IMR-90 (cell line): Measurements from ENCODE around the gene FDPS. TPM values are rescaled to one million over a fixed set of nuclear protein-coding genes. Genes with fewer than 3 reads are reported as not detected.

Experiments used
- ATAC-seq: fragments of 200-7000 bp; cut with Tn5 transposase; 2 replicates; pipeline ENCODE4 v1.9.1; 2020; ENCODE audit warnings: low read depth, mild to moderate bottlenecking, moderate library complexity
- BruUV-seq: library from RNA; stranded (reverse); fragments of 400-500 nt; replicated peaks from 2 replicates; lab custom pipeline; 2021; lab: Mats Ljungman, UMichigan
- CTCF ChIA-PET: fragments of 300-600 bp; formaldehyde crosslinking; extraction: SDS; loops from one replicate; lab custom pipeline; 2021; ENCODE audit warnings: antibody characterized with exemption; lab: Yijun Ruan, JAX
- POLR2A ChIA-PET: fragments of 300-600 bp; sonication (Branson Sonifier 250); formaldehyde crosslinking; loops from one replicate; lab custom pipeline; 2022; ENCODE audit warnings: antibody characterized with exemption; ENCODE audit not compliant: unreplicated experiment; lab: Charles Lee
- DNase-seq: peaks from one replicate; pipeline ENCODE4 v3.0.0; 2013
- H2AFZ ChIP-seq: replicated peaks from 2 replicates; pipeline ENCODE3; 2013; ENCODE audit warnings: low read length, mild to moderate bottlenecking; ENCODE audit not compliant: poor library complexity
- H2AK5ac ChIP-seq: 2 replicates; pipeline ENCODE4 v1.6.1; 2013; ENCODE audit warnings: low read depth, low read length, inconsistent platforms
- H2AK9ac ChIP-seq: replicated peaks from 2 replicates; pipeline ENCODE3; 2013; ENCODE audit warnings: mild to moderate bottlenecking, low read depth, low read length, moderate library complexity; ENCODE audit not compliant: poor library complexity
- H2BK120ac ChIP-seq: 2 replicates; pipeline ENCODE4 v1.6.1; 2013; ENCODE audit warnings: low read depth, low read length, inconsistent platforms
- H2BK15ac ChIP-seq: 3 replicates; pipeline ENCODE4 v1.6.1; 2013; ENCODE audit warnings: low read depth, low read length, inconsistent platforms
- H2BK20ac ChIP-seq: 2 replicates; pipeline ENCODE4 v1.6.1; 2013; ENCODE audit warnings: low read depth, mild to moderate bottlenecking, inconsistent platforms, low read length, moderate library complexity
- H2BK5ac ChIP-seq: 2 replicates; pipeline ENCODE4 v1.6.1; 2013; ENCODE audit warnings: mild to moderate bottlenecking, low read depth, low read length, inconsistent platforms; ENCODE audit not compliant: poor library complexity, severe bottlenecking
- H3K14ac ChIP-seq: replicated peaks from 2 replicates; pipeline ENCODE4 v1.6.1; 2013; ENCODE audit warnings: low read depth, low read length, inconsistent platforms
- H3K18ac ChIP-seq: 2 replicates; pipeline ENCODE4 v1.6.1; 2013; ENCODE audit warnings: low read depth, low read length, control low read depth
- H3K23ac ChIP-seq: 2 replicates; pipeline ENCODE4 v1.6.1; 2013; ENCODE audit warnings: low read depth, low read length, inconsistent platforms
- H3K27ac ChIP-seq: 2 replicates; pipeline ENCODE4 v1.5.1; 2013; ENCODE audit warnings: mild to moderate bottlenecking, control low read depth, low read length; ENCODE audit not compliant: insufficient read depth
- H3K27me3 ChIP-seq: 2 replicates; pipeline ENCODE4 v1.6.1; 2013; ENCODE audit warnings: low read length; ENCODE audit not compliant: control insufficient read depth, insufficient read depth
- H3K36me3 ChIP-seq: 2 replicates; pipeline ENCODE4 v1.6.1; 2013; ENCODE audit warnings: low read length, mixed read lengths; ENCODE audit not compliant: control insufficient read depth, insufficient read depth
- H3K4ac ChIP-seq: 2 replicates; pipeline ENCODE4 v1.6.1; 2013; ENCODE audit warnings: low read depth, low read length, inconsistent platforms
- H3K4me1 ChIP-seq: 2 replicates; pipeline ENCODE4 v1.6.1; 2013; ENCODE audit warnings: low read length, mixed read lengths; ENCODE audit not compliant: control insufficient read depth, insufficient read depth
- H3K4me2 ChIP-seq: 2 replicates; pipeline ENCODE4 v1.6.1; 2013; ENCODE audit warnings: low read depth, mild to moderate bottlenecking, control low read depth, low read length, moderate library complexity
- H3K4me3 ChIP-seq: 2 replicates; pipeline ENCODE4 v1.5.1; 2013; ENCODE audit warnings: low read depth, mild to moderate bottlenecking, control low read depth, low read length, moderate library complexity; ENCODE audit not compliant: insufficient read depth
- H3K56ac ChIP-seq: 2 replicates; pipeline ENCODE4 v1.6.1; 2013; ENCODE audit warnings: low read length, inconsistent platforms; ENCODE audit not compliant: insufficient read depth; ENCODE audit errors: extremely low read depth
- H3K79me1 ChIP-seq, 2 experiments: 2 replicates each; pipeline ENCODE4 v1.6.1; 2013; ENCODE audit warnings: low read length in 2 of 2, inconsistent platforms in 1 of 2, low read depth in 1 of 2
- H3K9ac ChIP-seq: 2 replicates; pipeline ENCODE4 v1.6.1; 2013; ENCODE audit warnings: low read depth, low read length, control low read depth
- H3K9me1 ChIP-seq: 2 replicates; pipeline ENCODE4 v1.6.1; 2013; ENCODE audit warnings: low read length, inconsistent platforms; ENCODE audit not compliant: insufficient read depth
- H3K9me3 ChIP-seq: 2 replicates; pipeline ENCODE4 v1.6.1; 2013; ENCODE audit warnings: low read length; ENCODE audit not compliant: control insufficient read depth, insufficient read depth
- H4K20me1 ChIP-seq: 2 replicates; pipeline ENCODE4 v1.6.1; 2013; ENCODE audit warnings: low read length, inconsistent platforms; ENCODE audit not compliant: insufficient read depth
- H4K5ac ChIP-seq: 2 replicates; pipeline ENCODE4 v1.6.1; 2013; ENCODE audit warnings: mild to moderate bottlenecking, low read depth, low read length, control low read depth
- H4K8ac ChIP-seq, 2 experiments: 2 replicates each; pipeline ENCODE4 v1.6.1; 2013; ENCODE audit warnings: low read depth in 2 of 2, low read length in 2 of 2, control low read depth in 1 of 2, inconsistent platforms in 1 of 2
- H4K91ac ChIP-seq: 2 replicates; pipeline ENCODE4 v1.6.1; 2013; ENCODE audit warnings: low read depth, low read length, inconsistent platforms; ENCODE audit not compliant: insufficient read depth
- CEBPB ChIP-seq: IDR thresholded peaks from 2 replicates; pipeline ENCODE4 v1.6.1; 2012; ENCODE audit warnings: low read depth, low read length, improper control_type of control experiment
- MXI1 ChIP-seq: IDR thresholded peaks from 2 replicates; pipeline ENCODE4 v1.6.1; 2012; ENCODE audit warnings: low read depth, mild to moderate bottlenecking, low read length, moderate library complexity, borderline replicate concordance
- WGBS, 2 experiments: methylation state at CpG; one replicate each; pipeline versions ENCODE4 v1.1.5 to v1.1.7; 2013; ENCODE audit warnings: missing lambda C conversion rate in 2 of 2; ENCODE audit not compliant: insufficient read length in 1 of 2; ENCODE audit errors: extremely low coverage in 2 of 2; 5-methylcytosine and 5-hydroxymethylcytosine counted together
- dilution Hi-C: fragments of 300-500 bp; cut with HindIII; formaldehyde crosslinking; loops from one replicate; pipeline ENCODE4 v1.14.3; 2018; ENCODE audit warnings: low sequenced_read_pairs; ENCODE audit not compliant: unreplicated experiment
- in situ Hi-C: fragments of 300-500 bp; cut with MboI; formaldehyde crosslinking; loops from 3 replicates; pipeline ENCODE4 v1.14.3; 2019; ENCODE audit warnings: low sequenced_read_pairs, inconsistent platforms, mixed read lengths
- intact Hi-C: fragments of 100-400 bp; cut with micrococcal nuclease; formaldehyde crosslinking; loops from 2 replicates; pipeline ENCODE4 v1.10.0; 2022
- polyA plus RNA-seq, 3 experiments: library from polyadenylated mRNA; depleted of rRNA; stranded (reverse); fragments of >200 nt; gene quantifications; 2 replicates each; pipeline ENCODE4 v1.2.3, GENCODE V29; 2012; ENCODE audit warnings: low replicate concordance in 1 of 3
- total RNA-seq: library from RNA; depleted of rRNA; stranded (reverse); fragments of >200 nt; gene quantifications from 2 replicates; pipeline ENCODE4 v1.2.3, GENCODE V29; 2012
- TF ChIP-seq, protein P1 (sequence below): conservative IDR thresholded peaks from 2 replicates; pipeline ENCODE4 v1.5.1; 2012; ENCODE audit warnings: mild to moderate bottlenecking, low read depth, low read length, improper control_type of control experiment

The FDPS gene
- total and polyA plus RNA-seq, 2 of the 4 experiments (the other 2 are of a cell fraction), result 183 to 191 TPM

DNA sequence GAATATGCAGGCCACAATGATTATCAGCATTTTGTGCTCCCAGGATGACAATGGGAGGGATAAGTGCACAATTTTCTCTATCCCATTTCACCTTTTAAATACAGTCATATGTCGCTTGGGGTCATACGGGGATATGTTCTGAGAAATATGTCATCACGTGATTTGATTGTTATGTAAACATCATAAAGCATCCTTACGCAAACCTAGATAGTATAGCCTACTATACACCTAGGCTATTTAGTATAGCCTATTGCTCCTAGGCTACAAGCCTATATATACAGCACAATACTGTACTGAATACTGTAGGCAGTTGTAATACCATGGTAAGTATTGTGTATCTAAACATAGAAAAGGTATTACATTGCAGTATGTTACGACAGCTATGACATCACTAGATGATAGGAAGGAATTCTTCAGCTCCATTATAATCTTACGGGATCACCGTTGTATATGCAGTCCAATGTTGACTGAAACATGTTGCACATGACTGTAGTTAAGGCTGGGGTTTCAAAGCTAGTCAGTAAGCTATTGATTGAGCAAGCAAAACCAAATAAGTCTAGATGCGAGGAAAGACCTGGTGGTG, 30.9 kb downstream of the FDPS start:
- intact Hi-C loops (no loop called here), dilution Hi-C loops (no loop called here), in situ Hi-C loops (no loop called here)
- Histone ChIP-seq H4K5ac (no peak overlapping the region), H3K4ac (no peak overlapping the region), H3K18ac (no peak overlapping the region), H4K8ac (no peak overlapping the region), H2BK20ac (no peak overlapping the region), H2BK15ac (no peak overlapping the region), H4K20me1 (0 out of 2 replicates have a peak, but pooled peaks cover 2% of the 10 kb centered on the region), H2BK5ac (no peak overlapping the region), H3K27me3 (no peaks in the 10 kb centered on the region), H3K9me1 (peaks cover 5% of the 10 kb centered on the region; the same call in 1 of the 2 replicates), H2AK9ac (no peak overlapping the region), H3K79me1 (peaks cover 0 to 17% of the 10 kb centered on the region in 2 experiments; a peak in 2 of 4 replicates), H4K91ac (no peak overlapping the region), H3K27ac (no peak overlapping the region), H2AK5ac (no peak overlapping the region), H2AFZ (no peak overlapping the region), H3K36me3 (peaks cover 37% of the 10 kb centered on the region), H3K23ac (no peak overlapping the region), H3K14ac (no peak overlapping the region), H3K4me2 (no peak overlapping the region), H3K9ac (no peak overlapping the region), H3K56ac (no peak overlapping the region), H3K4me1 (peaks cover 2% of the 10 kb centered on the region; the same call in 1 of the 2 replicates), H2BK120ac (no peak overlapping the region), H3K4me3 (no peak overlapping the region), H3K9me3 (no peaks in the 10 kb centered on the region)
- WGBS, 2 experiments, result 90% methylated on average over 2 of the region's 8 CpGs; no CpG with 5 or more reads in 1 of the 2 experiments
- no TSS peak for BruUV-seq
- ATAC-seq (peak; percentile 39), DNase-seq (peak; percentile 63)
- CTCF ChIA-PET, result no interaction called here
- TF ChIP-seq MXI1 (no peak), CEBPB (peak; percentile 41; the same call in 1 of the 2 replicates)
- TF ChIP-seq, protein P1, sequence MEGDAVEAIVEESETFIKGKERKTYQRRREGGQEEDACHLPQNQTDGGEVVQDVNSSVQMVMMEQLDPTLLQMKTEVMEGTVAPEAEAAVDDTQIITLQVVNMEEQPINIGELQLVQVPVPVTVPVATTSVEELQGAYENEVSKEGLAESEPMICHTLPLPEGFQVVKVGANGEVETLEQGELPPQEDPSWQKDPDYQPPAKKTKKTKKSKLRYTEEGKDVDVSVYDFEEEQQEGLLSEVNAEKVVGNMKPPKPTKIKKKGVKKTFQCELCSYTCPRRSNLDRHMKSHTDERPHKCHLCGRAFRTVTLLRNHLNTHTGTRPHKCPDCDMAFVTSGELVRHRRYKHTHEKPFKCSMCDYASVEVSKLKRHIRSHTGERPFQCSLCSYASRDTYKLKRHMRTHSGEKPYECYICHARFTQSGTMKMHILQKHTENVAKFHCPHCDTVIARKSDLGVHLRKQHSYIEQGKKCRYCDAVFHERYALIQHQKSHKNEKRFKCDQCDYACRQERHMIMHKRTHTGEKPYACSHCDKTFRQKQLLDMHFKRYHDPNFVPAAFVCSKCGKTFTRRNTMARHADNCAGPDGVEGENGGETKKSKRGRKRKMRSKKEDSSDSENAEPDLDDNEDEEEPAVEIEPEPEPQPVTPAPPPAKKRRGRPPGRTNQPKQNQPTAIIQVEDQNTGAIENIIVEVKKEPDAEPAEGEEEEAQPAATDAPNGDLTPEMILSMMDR, result no peak
- POLR2A ChIA-PET, result no interaction called here
